Measurements from ENCODE around the gene DIAPH1.

The DIAPH1 gene

GRCh38 chr5:141585594-141585993, 33.2 kb downstream of the DIAPH1 start:
- no peak for DNase-seq
- no peak for TF ChIP-seq POLR2A (IDR thresholded peaks at IDR 0.05; ENCODE audit: low read length)
- TF ChIP-seq GATA1 (IDR thresholded peaks at IDR 0.05; ENCODE audit: low read depth, low read length): no peak

DNA sequence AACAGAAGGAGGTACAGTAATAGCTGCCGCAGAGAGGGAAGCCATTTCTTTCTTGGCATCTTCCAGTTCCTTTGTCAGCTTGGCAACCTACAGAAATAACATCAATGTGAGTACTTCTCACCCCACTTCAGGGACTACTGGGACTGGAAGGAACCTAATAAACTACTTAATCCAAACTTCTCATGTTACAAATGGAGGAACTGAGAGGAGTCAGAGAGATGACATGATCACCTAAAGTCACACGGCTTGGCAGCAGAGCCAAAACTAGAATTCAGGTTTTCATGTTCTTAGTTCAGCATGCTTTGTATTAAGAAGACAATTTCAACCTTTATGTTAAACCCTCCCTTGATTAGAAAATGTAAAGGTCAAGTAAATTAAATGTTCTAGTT, 44.7 kb downstream of the DIAPH1 start:
- TF ChIP-seq POLR2A (IDR thresholded peaks at IDR 0.05; ENCODE audit: low read length) (no peak), GATA1 (IDR thresholded peaks at IDR 0.05; ENCODE audit: low read depth, low read length) (no peak)
- DNase-seq: no peak

DNA sequence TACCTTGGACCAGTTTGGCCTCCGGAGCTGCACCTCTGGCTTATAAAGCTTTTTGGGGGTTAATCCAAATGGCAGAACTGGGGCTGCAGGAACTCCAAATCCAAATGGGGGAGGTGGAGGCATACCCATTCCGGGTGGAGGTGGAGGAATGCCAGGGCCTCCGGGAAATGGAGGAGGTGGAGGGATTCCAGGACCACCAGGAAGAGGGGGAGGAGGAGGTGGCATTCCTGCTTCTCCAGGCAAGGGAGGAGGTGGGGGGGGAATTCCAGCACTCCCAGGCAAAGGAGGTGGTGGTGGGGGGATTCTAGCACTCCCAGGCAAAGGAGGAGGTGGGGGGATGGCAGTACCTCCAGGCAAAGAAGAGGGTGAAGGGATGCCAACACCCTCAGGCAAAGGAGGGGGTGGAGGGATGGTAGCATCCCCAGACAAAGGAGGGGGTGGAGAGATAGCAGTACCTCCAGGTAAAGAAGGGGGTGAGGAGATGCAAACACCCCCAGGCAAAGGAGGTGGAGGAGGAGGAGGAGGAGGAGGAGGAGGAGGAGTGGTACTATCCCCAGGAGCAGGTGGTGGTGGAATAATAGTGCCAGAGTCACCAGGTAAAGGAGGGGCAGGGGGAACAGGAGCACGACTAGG, 45.2 kb downstream of the DIAPH1 start:
- DNase-seq: no peak
- TF ChIP-seq POLR2A (IDR thresholded peaks at IDR 0.05; ENCODE audit: low read length): no peak
- TF ChIP-seq GATA1 (IDR thresholded peaks at IDR 0.05; ENCODE audit: low read depth, low read length): no peak

DNA sequence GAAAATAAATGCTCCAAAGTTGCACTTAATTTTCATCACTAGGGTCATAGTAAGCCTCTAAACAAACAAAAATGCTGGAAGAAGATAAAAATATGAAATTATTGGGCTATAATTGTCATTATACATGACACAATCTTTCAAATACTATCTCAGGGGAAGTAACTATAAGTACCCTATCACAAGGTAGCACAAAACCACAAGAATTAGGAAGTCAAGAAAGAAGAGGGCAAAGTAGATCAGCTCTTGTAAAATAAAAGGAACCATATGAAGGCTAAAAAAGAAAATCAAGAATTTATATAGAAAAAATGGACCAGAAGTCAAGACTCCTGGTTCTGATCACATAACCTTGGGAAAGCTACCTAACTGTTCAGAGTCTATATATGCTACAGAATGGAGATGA, 48.1 kb downstream of the DIAPH1 start:
- no peak for DNase-seq
- TF ChIP-seq GATA1 (IDR thresholded peaks at IDR 0.05; ENCODE audit: low read depth, low read length): no peak
- no peak for TF ChIP-seq POLR2A (IDR thresholded peaks at IDR 0.05; ENCODE audit: low read length)

DNA sequence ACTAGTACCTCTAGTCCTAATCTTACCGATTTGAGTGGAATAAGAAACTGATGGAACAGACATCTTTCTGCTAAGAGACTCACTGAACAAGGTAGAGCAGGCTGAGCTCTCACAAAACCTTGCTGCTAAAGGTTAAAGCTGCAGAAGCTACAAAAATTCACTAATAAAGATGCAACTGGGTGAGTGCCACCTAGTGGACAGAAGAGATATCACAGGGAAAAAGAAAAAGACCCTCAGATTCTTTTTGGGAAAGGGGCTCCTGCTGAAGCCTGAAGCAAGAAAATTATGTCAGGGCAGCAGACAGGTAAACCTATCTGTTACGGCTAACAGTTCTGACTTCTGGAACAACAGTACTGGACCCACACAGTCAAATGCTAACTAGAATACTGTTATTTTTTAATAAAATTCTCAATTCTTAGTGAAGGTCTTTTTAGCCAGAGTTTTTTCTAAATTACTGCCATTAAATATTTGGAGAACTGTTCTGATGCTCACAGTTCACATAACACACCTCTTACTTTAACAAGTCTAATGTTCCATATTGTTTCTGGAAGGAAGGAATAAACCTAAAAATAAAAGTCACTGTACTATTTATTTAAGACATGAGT, 51.2 kb downstream of the DIAPH1 start:
- TF ChIP-seq POLR2A (IDR thresholded peaks at IDR 0.05; ENCODE audit: low read length): no peak
- peak; percentile 4 to 46 for DNase-seq

DNA sequence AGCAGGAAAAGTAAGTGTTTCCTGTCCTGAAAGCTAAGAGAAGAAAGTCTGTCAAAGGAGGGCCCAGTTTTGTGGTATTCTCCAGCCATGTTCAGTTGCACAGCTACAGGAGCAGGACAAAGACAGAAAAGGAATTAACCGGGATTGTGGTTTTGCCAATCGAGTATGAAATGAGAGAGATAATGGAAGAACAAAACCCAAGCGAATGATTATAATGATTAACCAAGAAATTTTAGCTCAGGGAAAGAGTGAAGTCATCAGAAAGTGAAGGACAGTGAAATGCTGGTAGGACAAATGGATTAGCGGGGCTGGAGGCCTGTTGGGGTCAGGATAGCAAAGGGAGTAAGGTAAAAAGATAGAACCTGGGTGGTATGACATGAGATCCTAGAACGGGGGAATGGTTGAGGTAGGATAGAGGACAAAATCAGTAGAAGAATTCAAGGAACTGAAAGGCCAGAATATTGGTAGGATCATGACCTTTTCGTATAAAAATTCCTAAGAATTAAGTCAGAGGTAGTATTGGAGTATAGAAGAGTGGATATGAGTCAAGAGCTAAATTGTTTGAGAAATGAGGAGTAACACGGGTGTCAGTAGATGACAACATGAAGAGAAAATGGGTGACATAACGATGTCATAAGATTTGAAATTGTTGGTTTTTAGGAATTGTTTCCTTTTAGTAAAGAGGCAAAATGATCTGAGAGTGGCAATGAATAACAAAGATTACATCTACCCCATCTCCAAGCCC, 52.8 kb downstream of the DIAPH1 start:
- DNase-seq: no peak
- TF ChIP-seq POLR2A (IDR thresholded peaks at IDR 0.05; ENCODE audit: low read length) (no peak), GATA1 (IDR thresholded peaks at IDR 0.05; ENCODE audit: low read depth, low read length) (no peak)

DNA sequence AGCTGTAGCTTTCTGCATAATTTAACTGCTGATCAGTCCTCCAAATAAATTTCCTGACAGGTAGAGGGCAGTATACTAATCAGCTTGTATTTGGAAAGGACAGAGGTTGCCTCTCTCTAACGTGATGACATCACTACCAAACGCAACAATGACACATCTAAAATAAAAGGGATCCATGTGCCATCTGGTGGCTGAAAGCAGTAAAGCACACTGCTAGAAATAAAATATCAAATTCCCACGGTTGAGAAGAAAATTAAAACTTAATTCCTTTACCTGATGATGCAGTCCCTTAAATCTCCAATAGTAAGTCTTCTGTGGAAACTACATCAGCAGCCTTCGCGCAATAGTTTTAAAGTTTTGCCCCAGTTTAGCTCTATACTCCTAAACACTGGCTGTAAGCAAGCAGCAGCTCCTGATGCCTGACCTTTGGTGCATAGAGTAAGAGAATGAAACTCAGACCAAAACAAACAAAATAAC, 54.5 kb downstream of the DIAPH1 start:
- TF ChIP-seq POLR2A (IDR thresholded peaks at IDR 0.05; ENCODE audit: low read length) (no peak), GATA1 (IDR thresholded peaks at IDR 0.05; ENCODE audit: low read depth, low read length) (no peak)
- peak; percentile 93 to 95 for DNase-seq

- peak; percentile 51 to 68 for DNase-seq
- no peak for TF ChIP-seq GATA1 (IDR thresholded peaks at IDR 0.05; ENCODE audit: low read depth, low read length)
- no peak for TF ChIP-seq POLR2A (IDR thresholded peaks at IDR 0.05; ENCODE audit: low read length)
Observed at GRCh38 chr5:141560725-141561483, 57.9 kb downstream of the DIAPH1 start.

DNA sequence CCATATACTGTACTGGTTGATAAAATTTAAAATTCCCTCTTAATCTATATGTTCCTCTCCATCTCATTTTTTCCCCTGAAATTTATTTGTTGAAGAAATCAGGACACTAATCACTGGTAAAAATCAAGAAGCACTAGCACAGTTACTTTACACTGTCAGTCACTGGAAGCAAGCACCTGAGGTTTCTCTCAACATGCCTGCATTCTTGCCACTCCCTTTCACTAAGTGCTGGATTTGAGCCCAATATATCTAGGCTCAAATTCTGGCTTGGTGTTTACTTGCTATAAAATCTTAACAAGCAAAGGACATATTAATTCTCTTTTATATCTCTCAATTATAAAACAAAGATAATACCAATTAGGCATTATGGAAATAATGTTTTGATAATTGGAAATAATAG, 58.6 kb downstream of the DIAPH1 start:
- DNase-seq: no peak
- TF ChIP-seq GATA1 (IDR thresholded peaks at IDR 0.05; ENCODE audit: low read depth, low read length) (no peak), POLR2A (IDR thresholded peaks at IDR 0.05; ENCODE audit: low read length) (no peak)

DNA sequence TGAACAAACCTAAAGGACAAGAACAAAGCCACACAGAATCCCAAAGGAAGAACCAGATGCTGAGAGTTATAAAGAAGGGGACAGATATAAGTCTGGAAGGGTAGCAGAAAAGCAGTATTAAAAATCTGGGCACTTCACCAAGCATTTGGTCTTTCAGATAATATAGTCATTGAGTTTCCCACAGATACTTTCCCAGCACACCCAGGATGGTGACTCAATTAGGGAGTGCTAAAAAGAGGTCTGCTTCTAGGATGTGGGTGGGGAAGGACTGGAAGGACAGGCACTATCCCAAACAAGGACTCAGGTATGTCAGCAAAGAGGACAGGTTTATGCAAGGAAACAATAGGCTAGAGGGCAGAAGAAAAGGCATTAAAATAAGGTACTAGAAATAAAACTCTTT, 59.3 kb downstream of the DIAPH1 start:
- no peak for DNase-seq
- TF ChIP-seq GATA1 (IDR thresholded peaks at IDR 0.05; ENCODE audit: low read depth, low read length) (no peak), POLR2A (IDR thresholded peaks at IDR 0.05; ENCODE audit: low read length) (no peak)

- TF ChIP-seq POLR2A (IDR thresholded peaks at IDR 0.05; ENCODE audit: low read length) (no peak), GATA1 (IDR thresholded peaks at IDR 0.05; ENCODE audit: low read depth, low read length) (no peak)
- DNase-seq: no peak
Observed at GRCh38 chr5:141558150-141558549, 60.6 kb downstream of the DIAPH1 start.

DNA sequence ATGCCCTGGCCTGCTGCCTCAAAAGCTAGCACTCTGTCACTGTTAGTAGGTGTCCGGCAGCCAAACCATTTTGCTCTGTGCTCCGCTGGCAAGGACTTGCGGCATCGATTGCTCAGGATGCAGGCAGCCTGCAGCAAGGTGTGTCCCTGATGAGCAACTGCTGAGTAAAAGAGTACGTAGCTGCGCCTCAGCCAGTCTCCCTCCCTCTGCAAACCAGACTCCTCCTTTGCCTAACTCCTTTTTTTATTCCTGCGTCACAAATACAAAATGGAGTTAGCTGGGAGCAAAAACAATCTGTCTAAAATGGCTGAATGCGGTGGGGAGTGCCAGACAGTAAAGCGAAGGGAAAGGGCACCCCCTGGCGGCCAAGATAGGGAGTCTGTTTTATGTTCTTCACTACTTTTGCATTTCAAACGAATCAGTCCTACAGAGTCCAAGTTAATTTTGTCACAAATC, 61.1 kb downstream of the DIAPH1 start:
- DNase-seq: peak; percentile 84 to 90
- TF ChIP-seq GATA1 (IDR thresholded peaks at IDR 0.05; ENCODE audit: low read depth, low read length) (no peak), POLR2A (IDR thresholded peaks at IDR 0.05; ENCODE audit: low read length) (no peak)

GRCh38 chr5:141547921-141548320, 70.9 kb downstream of the DIAPH1 start:
- no peak for DNase-seq
- TF ChIP-seq POLR2A (IDR thresholded peaks at IDR 0.05; ENCODE audit: low read length) (no peak), GATA1 (IDR thresholded peaks at IDR 0.05; ENCODE audit: low read depth, low read length) (no peak)

GRCh38 chr5:141547488-141547887, 71.3 kb downstream of the DIAPH1 start:
- DNase-seq: peak; percentile 59 to 69
- TF ChIP-seq GATA1 (IDR thresholded peaks at IDR 0.05; ENCODE audit: low read depth, low read length) (no peak), POLR2A (IDR thresholded peaks at IDR 0.05; ENCODE audit: low read length) (no peak)

All from erythroblast (primary cell).